Type B pancreatic cell (in vitro differentiated cells): ENCODE results near the gene PLEKHG5. TPM values are rescaled to one million over a fixed set of nuclear protein-coding genes. Genes with fewer than 3 reads are reported as not detected.

ENCODE experiments used
- DNase-seq: peaks from one replicate; pipeline ENCODE4 v3.0.0; 2021; ENCODE audit warnings: mixed read lengths; ENCODE audit not compliant: unreplicated experiment; ENCODE audit errors: extremely low spot score
- H3K27ac Mint-ChIP-seq: 2 replicates; pipeline ENCODE4 v1.8.0; 2021; ENCODE audit warnings: mild to moderate bottlenecking, mixed read lengths
- H3K27me3 Mint-ChIP-seq: 2 replicates; pipeline ENCODE4 v1.8.0; 2021; ENCODE audit warnings: mixed read lengths
- H3K36me3 Mint-ChIP-seq: 2 replicates; pipeline ENCODE4 v1.8.0; 2021; ENCODE audit warnings: mixed read lengths
- H3K4me1 Mint-ChIP-seq: one replicate; pipeline ENCODE4 v1.8.0; 2021; ENCODE audit warnings: mixed read lengths; ENCODE audit not compliant: unreplicated experiment
- H3K4me3 Mint-ChIP-seq: 2 replicates; pipeline ENCODE4 v1.8.0; 2021; ENCODE audit warnings: mild to moderate bottlenecking, mixed read lengths
- H3K9me3 Mint-ChIP-seq: 2 replicates; pipeline ENCODE4 v1.8.0; 2021; ENCODE audit warnings: mixed read lengths
- total RNA-seq: library from RNA; stranded (reverse); gene quantifications from 2 replicates; pipeline ENCODE4 v1.2.1, GENCODE V29; 2021; ENCODE audit warnings: low replicate concordance
- TF ChIP-seq, protein P1 (sequence below): fragments of 200-600 bp; sonication (generic); conservative IDR thresholded peaks from 2 replicates; pipeline ENCODE4 v1.5.0; 2021; ENCODE audit warnings: antibody characterized with exemption, mild to moderate bottlenecking

PLEKHG5 gene
- total RNA-seq, 1 donor from 2014 or later: 30.6 TPM

DNA sequence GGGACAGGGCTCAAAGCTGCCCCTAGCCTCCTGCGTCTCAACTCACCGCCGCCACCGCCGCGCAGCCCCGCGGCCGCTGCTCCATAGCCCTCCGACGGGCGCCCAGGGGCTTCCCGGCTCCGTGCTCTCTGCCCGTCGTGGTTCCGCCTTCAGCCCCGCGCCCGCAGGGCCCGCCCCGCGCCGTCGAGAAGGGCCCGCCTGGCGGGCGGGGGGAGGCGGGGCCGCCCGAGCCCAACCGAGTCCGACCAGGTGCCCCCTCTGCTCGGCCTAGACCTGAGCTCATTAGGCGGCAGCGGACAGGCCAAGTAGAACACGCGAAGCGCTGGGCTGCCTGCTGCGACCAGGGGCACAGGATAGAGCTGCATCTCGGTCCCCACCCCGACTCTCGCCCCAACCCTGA is 25.4 kb downstream of the PLEKHG5 start, which contains the start of gene TNFRSF25:
TSS of gene TNFRSF25 (minus strand) at position 151 of the 400 bp plus-strand sequence. CDS start at position 85, 66 bp downstream.
- Mint-ChIP-seq H3K27ac (no peak within 1 kb of the TSS), H3K27me3 (peaks cover 3% of the 10 kb centered on the region), H3K36me3 (peaks cover 8% of the 10 kb centered on the region), H3K4me1 (no peaks in the 10 kb centered on the region), H3K9me3 (no peaks in the 10 kb centered on the region), H3K4me3 (no peak within 1 kb of the TSS)
- DNase-seq: no peak
- TF ChIP-seq, protein P1, sequence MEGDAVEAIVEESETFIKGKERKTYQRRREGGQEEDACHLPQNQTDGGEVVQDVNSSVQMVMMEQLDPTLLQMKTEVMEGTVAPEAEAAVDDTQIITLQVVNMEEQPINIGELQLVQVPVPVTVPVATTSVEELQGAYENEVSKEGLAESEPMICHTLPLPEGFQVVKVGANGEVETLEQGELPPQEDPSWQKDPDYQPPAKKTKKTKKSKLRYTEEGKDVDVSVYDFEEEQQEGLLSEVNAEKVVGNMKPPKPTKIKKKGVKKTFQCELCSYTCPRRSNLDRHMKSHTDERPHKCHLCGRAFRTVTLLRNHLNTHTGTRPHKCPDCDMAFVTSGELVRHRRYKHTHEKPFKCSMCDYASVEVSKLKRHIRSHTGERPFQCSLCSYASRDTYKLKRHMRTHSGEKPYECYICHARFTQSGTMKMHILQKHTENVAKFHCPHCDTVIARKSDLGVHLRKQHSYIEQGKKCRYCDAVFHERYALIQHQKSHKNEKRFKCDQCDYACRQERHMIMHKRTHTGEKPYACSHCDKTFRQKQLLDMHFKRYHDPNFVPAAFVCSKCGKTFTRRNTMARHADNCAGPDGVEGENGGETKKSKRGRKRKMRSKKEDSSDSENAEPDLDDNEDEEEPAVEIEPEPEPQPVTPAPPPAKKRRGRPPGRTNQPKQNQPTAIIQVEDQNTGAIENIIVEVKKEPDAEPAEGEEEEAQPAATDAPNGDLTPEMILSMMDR: no peak

DNA sequence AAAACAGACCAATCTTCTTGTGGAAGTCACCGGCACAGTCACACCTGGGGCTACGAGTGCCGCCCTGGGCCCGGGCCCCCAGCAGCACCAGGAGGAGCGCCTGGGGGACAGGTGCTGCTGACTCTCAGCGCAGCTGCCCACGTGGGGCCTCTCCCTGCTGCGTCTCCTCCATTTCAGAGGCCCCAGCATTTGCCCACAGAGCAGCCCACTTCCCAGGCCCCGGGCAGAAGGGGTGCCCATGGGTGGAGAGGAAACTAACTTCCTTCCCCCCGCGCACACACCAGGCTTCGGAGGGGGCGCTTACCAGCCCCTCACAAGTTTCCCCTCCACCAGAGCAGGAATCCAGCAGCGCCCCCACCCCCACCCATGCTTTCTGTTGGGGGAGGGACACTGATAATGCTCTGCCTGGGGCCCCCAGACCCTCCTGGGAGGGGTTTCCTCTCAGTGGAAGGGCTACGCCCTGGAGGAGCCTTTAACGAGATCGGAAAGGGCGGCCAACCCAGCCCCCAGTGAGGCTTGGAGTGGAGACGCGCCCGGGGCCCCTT is 25.9 kb downstream of the PLEKHG5 start:
- TF ChIP-seq, protein P1: no peak
- H3K9me3 Mint-ChIP-seq: no peaks in the 10 kb centered on the region
- DNase-seq: no peak
- H3K4me1 Mint-ChIP-seq: no peaks in the 10 kb centered on the region
- peaks cover 8% of the 10 kb centered on the region for H3K36me3 Mint-ChIP-seq
- H3K27ac Mint-ChIP-seq: no peak overlapping the region
- H3K27me3 Mint-ChIP-seq: peaks cover 3% of the 10 kb centered on the region
- H3K4me3 Mint-ChIP-seq: no peak overlapping the region

DNA sequence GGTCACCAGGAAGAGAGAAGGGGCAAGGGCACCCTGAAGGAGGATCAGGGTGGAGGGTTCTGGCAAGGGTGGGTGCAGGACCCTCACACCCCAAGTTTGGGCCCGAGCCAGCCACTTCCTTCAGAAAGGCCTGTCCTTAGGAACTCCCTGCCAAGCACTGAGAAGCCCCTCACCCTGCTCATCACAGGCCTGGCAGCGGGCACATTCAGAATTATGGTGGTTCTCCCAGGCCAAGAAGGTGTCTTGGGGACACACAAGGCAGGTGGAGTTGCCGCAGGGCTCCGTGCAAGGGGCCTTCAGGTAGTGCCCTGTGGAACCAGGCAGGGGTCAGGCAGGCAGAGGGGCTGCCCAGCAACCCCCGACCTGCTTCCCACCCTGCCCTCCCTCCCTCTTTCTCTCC is 26.6 kb downstream of the PLEKHG5 start:
- Mint-ChIP-seq H3K4me1 (no peaks in the 10 kb centered on the region), H3K27me3 (peaks cover 3% of the 10 kb centered on the region), H3K27ac (no peak overlapping the region), H3K9me3 (no peaks in the 10 kb centered on the region), H3K36me3 (peaks cover 8% of the 10 kb centered on the region), H3K4me3 (no peak overlapping the region)
- TF ChIP-seq, protein P1: no peak
- DNase-seq: no peak

DNA sequence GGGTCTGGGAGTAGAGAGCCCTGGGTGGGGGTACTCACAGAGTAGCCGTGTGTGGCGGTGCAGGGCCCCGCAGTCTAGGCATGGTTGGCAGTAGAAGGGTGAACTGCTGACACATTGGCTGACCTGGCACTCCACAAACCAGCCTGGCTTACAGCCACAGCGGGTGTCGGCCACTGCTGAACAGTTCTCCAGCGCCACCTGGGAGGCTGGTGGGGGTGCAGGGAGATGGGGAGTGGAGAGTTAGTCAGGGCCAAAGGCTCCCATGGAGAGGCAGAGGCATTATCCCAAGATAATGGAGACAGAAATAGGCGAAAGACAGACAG is 27.0 kb downstream of the PLEKHG5 start:
- no peak overlapping the region for H3K4me3 Mint-ChIP-seq
- peak overlapping the region; percentile 36 for H3K27ac Mint-ChIP-seq
- TF ChIP-seq, protein P1: no peak
- peaks cover 2% of the 10 kb centered on the region for H3K4me1 Mint-ChIP-seq
- H3K36me3 Mint-ChIP-seq: peaks cover 9% of the 10 kb centered on the region
- DNase-seq: no peak
- peaks cover 3% of the 10 kb centered on the region for H3K27me3 Mint-ChIP-seq
- no peaks in the 10 kb centered on the region for H3K9me3 Mint-ChIP-seq

DNA sequence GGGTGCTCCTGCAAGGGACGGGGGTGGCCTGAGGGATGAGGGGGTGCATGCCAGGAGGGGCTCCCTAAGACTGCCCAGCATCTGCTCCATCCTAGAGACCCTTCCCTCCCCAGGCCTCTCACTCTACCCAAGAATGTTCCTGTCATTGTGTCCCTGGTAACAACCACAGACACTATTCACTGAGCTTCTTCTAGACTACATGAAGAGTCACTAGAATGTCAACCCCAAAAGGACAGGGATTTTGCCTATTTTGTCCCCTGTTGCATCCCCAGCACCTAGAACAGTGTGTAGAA is 28.4 kb downstream of the PLEKHG5 start:
- H3K9me3 Mint-ChIP-seq: no peaks in the 10 kb centered on the region
- no peak overlapping the region for H3K4me3 Mint-ChIP-seq
- H3K4me1 Mint-ChIP-seq: peaks cover 5% of the 10 kb centered on the region
- peaks cover 3% of the 10 kb centered on the region for H3K27me3 Mint-ChIP-seq
- DNase-seq: no peak
- no peak overlapping the region for H3K27ac Mint-ChIP-seq
- TF ChIP-seq, protein P1: no peak
- peaks cover 11% of the 10 kb centered on the region for H3K36me3 Mint-ChIP-seq
